Measurements from ENCODE around the gene TAS2R5. TPM values are rescaled to one million over a fixed set of nuclear protein-coding genes. Genes with fewer than 3 reads are reported as not detected.
"Not testable (repeated sequence)": the region's sequence is repeated elsewhere in the genome, so short reads cannot be mapped to it uniquely, and the experiment has no call there.

Gene TAS2R5
- total RNA-seq, 1 donor from 2014 or later: 1.3 TPM

DNA sequence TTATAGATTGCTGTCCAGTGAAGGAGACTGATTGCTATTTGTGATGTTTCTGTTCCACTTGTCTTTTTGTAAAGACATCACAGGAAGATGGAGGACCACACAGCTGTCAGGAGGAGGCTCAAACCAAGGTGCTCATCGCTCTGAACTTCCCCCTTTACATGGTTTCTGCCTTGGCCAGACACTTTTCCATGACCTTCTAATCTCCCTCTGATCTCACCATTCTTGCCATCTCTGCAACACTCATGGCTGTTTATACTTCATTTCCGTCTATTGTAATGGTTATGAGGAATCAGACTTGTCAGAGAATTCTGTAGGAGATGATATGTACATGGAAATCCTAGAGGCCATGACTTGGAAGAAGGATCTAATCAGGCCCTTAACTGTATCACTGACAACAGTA, 1.7 kb upstream of the TAS2R5 start:
- no peaks in the 10 kb centered on the region for H3K9me3 Mint-ChIP-seq (ENCODE audit: unreplicated experiment)
- TF ChIP-seq, protein P1, sequence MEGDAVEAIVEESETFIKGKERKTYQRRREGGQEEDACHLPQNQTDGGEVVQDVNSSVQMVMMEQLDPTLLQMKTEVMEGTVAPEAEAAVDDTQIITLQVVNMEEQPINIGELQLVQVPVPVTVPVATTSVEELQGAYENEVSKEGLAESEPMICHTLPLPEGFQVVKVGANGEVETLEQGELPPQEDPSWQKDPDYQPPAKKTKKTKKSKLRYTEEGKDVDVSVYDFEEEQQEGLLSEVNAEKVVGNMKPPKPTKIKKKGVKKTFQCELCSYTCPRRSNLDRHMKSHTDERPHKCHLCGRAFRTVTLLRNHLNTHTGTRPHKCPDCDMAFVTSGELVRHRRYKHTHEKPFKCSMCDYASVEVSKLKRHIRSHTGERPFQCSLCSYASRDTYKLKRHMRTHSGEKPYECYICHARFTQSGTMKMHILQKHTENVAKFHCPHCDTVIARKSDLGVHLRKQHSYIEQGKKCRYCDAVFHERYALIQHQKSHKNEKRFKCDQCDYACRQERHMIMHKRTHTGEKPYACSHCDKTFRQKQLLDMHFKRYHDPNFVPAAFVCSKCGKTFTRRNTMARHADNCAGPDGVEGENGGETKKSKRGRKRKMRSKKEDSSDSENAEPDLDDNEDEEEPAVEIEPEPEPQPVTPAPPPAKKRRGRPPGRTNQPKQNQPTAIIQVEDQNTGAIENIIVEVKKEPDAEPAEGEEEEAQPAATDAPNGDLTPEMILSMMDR (IDR thresholded peaks at IDR 0.05; ENCODE audit: partially characterized antibody, unreplicated experiment): no peak

DNA sequence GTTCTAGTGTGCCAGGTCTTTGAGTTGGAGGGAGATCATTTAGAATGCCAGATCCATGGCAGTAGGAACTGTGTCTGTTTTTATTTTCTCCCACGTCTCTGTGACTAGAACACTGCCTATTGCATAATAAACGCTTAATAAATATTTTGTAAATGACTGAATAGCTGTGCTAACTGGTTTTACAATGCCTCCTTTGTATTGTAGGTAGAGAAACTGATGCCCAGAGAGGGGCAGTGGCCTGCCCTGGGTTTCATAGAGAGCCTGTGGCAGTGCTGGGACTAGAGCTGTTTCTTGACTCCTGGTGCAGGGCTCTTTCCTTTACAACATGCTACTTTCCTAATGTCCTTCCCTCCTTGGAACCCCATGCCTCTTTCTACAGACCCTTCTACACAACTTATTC, 2.5 kb downstream of the TAS2R5 start:
- Mint-ChIP-seq H3K36me3 (ENCODE audit: unreplicated experiment) (no peaks in the 10 kb centered on the region), H3K9me3 (ENCODE audit: unreplicated experiment) (no peaks in the 10 kb centered on the region), H3K27me3 (ENCODE audit: unreplicated experiment) (no peaks in the 10 kb centered on the region), H3K27ac (ENCODE audit: unreplicated experiment) (no peak overlapping the region), H3K4me3 (ENCODE audit: unreplicated experiment) (no peak overlapping the region), H3K4me1 (ENCODE audit: low read depth, unreplicated experiment) (no peaks in the 10 kb centered on the region)
- TF ChIP-seq, protein P1 (IDR thresholded peaks at IDR 0.05; ENCODE audit: partially characterized antibody, unreplicated experiment): no peak
- DNase-seq: no peak

More for the DNA sequence above, 1.7 kb upstream of the TAS2R5 start:
- Mint-ChIP-seq H3K4me3 (ENCODE audit: unreplicated experiment) (no peak overlapping the region), H3K36me3 (ENCODE audit: unreplicated experiment) (no peaks in the 10 kb centered on the region), H3K4me1 (ENCODE audit: low read depth, unreplicated experiment) (peaks cover 2% of the 10 kb centered on the region), H3K27me3 (ENCODE audit: unreplicated experiment) (no peaks in the 10 kb centered on the region), H3K27ac (ENCODE audit: unreplicated experiment) (no peak overlapping the region)
- no peak for DNase-seq

DNA sequence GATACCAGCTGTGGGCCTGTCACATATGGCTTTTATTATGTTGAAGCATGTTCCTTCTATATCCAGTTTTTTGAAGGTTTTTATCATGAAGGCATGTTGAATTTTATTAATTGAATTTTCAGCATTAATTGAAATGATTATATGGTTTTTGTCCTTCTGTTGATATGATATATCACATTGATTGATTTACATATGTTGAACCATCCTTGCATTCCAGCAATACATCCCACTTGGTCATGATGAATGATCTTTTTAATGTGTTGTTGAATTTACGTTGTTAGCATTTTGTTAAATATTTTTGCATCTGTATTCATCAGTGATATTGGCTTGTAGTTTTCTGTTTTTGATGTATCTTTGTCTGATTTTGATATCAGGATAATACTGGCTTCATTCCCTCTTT, 30.1 kb downstream of the TAS2R5 start:
- H3K27me3 Mint-ChIP-seq (ENCODE audit: unreplicated experiment): no peaks in the 10 kb centered on the region
- TF ChIP-seq, protein P1 (IDR thresholded peaks at IDR 0.05; ENCODE audit: partially characterized antibody, unreplicated experiment): no peak
- H3K4me1 Mint-ChIP-seq (ENCODE audit: low read depth, unreplicated experiment): no peaks in the 10 kb centered on the region
- H3K4me3 Mint-ChIP-seq (ENCODE audit: unreplicated experiment): no peak overlapping the region
- DNase-seq: no peak
- H3K36me3 Mint-ChIP-seq (ENCODE audit: unreplicated experiment): peaks cover 5% of the 10 kb centered on the region
- no peak overlapping the region for H3K27ac Mint-ChIP-seq (ENCODE audit: unreplicated experiment)
- peaks cover 5% of the 10 kb centered on the region for H3K9me3 Mint-ChIP-seq (ENCODE audit: unreplicated experiment)

DNA sequence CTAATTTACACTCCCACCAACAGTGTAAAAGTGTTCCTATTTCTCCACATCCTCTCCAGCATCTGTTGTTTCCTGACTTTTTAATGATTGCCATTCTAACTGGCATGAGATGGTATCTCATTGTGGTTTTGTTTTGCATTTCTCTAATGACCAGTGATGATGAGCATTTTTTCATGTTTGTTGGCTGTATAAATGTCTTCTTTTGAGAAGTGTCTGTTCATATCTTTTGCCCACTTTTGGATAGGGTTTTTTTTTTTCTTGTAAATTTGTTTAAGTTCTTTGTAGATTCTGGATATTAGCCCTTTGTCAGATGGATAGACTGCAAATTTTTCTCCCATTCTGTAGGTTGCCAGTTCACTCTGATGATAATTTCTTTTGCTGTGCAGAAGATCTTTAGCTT, 32.4 kb downstream of the TAS2R5 start:
- H3K27ac Mint-ChIP-seq (ENCODE audit: unreplicated experiment); H3K4me1 Mint-ChIP-seq (ENCODE audit: low read depth, unreplicated experiment); H3K9me3 Mint-ChIP-seq (ENCODE audit: unreplicated experiment); H3K27me3 Mint-ChIP-seq (ENCODE audit: unreplicated experiment); H3K4me3 Mint-ChIP-seq (ENCODE audit: unreplicated experiment); DNase-seq; H3K36me3 Mint-ChIP-seq (ENCODE audit: unreplicated experiment): not testable (repeated sequence)

DNA sequence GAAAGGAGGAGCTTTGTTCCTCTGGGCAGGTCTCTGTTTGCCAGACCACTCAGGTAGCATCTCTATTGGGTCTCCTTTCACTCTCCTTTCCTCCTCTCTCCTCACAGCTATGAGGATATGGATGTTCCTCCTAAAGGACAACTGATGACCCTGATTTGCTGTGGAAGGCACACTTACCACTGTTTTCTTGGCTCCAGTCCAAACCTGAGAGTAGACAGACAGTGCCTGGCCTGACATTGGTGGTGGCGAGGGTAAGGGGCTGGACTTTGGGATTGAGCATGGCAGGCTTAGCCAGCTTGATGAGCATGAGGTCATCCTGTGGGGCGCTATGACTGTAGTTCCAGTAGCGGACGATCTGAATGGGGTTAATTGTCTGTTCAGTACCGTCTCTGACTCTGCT, 47.7 kb downstream of the TAS2R5 start:
- no peak for DNase-seq
- Mint-ChIP-seq H3K27me3 (ENCODE audit: unreplicated experiment) (no peaks in the 10 kb centered on the region), H3K4me3 (ENCODE audit: unreplicated experiment) (no peak overlapping the region), H3K9me3 (ENCODE audit: unreplicated experiment) (no peaks in the 10 kb centered on the region), H3K36me3 (ENCODE audit: unreplicated experiment) (no peaks in the 10 kb centered on the region), H3K27ac (ENCODE audit: unreplicated experiment) (no peak overlapping the region), H3K4me1 (ENCODE audit: low read depth, unreplicated experiment) (no peaks in the 10 kb centered on the region)
- TF ChIP-seq, protein P1 (IDR thresholded peaks at IDR 0.05; ENCODE audit: partially characterized antibody, unreplicated experiment): no peak

DNA sequence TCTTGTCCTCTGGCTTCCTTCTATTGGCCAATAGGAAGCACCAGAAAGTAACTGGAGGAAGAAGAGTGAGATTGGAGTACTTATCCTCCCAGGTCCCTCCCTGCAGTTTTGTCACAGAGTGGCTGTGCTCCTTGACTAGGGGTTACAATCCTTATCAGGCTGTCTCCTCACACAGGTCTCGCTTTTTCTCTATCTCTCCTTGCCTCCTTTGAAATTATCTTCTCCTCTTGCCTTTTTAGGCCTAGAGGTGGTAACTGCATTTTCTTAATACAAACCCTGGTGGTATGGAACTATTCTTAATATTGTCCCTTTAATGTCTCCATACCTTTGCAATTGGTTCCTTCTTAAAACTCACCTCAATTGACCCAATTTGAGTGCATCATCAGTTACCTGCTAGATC, 48.6 kb downstream of the TAS2R5 start:
- no peaks in the 10 kb centered on the region for H3K4me1 Mint-ChIP-seq (ENCODE audit: low read depth, unreplicated experiment)
- DNase-seq: no peak
- no peak overlapping the region for H3K27ac Mint-ChIP-seq (ENCODE audit: unreplicated experiment)
- TF ChIP-seq, protein P1 (IDR thresholded peaks at IDR 0.05; ENCODE audit: partially characterized antibody, unreplicated experiment): no peak
- H3K9me3 Mint-ChIP-seq (ENCODE audit: unreplicated experiment): no peaks in the 10 kb centered on the region
- no peaks in the 10 kb centered on the region for H3K36me3 Mint-ChIP-seq (ENCODE audit: unreplicated experiment)
- no peak overlapping the region for H3K4me3 Mint-ChIP-seq (ENCODE audit: unreplicated experiment)
- no peaks in the 10 kb centered on the region for H3K27me3 Mint-ChIP-seq (ENCODE audit: unreplicated experiment)

Data from glutamatergic neuron (in vitro differentiated cells).